ENCODE data around the gene CCR8. TPM values are rescaled to one million over a fixed set of nuclear protein-coding genes. Genes with fewer than 3 reads are reported as not detected.

The CCR8 gene
- total and polyA plus RNA-seq, 12 donors = not detected

DNA sequence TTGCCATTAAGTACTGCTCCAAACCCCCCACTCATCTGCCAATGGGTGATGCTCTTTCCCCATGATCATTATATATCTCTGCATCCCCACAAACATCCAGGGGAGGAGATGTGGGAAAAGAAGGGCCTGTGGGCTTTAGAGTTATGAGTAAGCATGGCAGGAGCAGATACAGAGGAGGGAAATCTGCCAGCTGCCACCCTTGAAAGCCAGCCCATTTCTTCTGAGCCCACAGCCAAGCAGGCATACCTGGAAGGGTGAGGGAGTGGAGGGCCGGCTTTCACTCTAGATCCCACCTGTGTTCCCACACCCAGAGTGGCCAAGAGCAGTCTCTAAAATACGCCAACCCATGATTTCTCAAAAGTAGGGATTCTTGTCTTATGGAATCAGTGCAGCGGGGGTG lies 51.9 kb downstream of the CCR8 start:
- TF ChIP-seq, protein P1, sequence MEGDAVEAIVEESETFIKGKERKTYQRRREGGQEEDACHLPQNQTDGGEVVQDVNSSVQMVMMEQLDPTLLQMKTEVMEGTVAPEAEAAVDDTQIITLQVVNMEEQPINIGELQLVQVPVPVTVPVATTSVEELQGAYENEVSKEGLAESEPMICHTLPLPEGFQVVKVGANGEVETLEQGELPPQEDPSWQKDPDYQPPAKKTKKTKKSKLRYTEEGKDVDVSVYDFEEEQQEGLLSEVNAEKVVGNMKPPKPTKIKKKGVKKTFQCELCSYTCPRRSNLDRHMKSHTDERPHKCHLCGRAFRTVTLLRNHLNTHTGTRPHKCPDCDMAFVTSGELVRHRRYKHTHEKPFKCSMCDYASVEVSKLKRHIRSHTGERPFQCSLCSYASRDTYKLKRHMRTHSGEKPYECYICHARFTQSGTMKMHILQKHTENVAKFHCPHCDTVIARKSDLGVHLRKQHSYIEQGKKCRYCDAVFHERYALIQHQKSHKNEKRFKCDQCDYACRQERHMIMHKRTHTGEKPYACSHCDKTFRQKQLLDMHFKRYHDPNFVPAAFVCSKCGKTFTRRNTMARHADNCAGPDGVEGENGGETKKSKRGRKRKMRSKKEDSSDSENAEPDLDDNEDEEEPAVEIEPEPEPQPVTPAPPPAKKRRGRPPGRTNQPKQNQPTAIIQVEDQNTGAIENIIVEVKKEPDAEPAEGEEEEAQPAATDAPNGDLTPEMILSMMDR (IDR thresholded peaks at IDR 0.05) = no peak
- no peak for TF ChIP-seq POLR2A (IDR thresholded peaks at IDR 0.05)
- 93 to 99% (median 96%) methylated on average over 3 of the region's 3 CpGs for WGBS, 4 donors
- DNase-seq = no peak
- no peaks in the 10 kb centered on the region for H3K27me3 ChIP-seq
- H3K4me3 ChIP-seq = no peak overlapping the region
- peaks cover 14 to 21% of the 10 kb centered on the region in 2 donors for H3K4me1 ChIP-seq (replicated peaks in 1 of 2)
- intact Hi-C loops (cut with DNase I) = loop anchor here (10.0 kb wide), 2 partner anchors 197 to 277 kb away; partner anchors contain the start of genes GORASP1 (in 1 of the 2) and TTC21A (in 1 of the 2)
- no peak overlapping the region for H3K27ac ChIP-seq
- H3K36me3 ChIP-seq (replicated peaks in 1 of 2) = no peaks in the 10 kb centered on the region
- H3K9me3 ChIP-seq (replicated peaks in 1 of 3) = no peaks in the 10 kb centered on the region

Other genes starting within 250 kb of the CCR8 start
- gene GORASP1, start 222.1 kb upstream of the CCR8 start, total RNA-seq = 10 to 100 TPM; 24.3 to 66.2 (median 52.7) TPM
- 10 to 100 TPM; 30.5 to 49.1 (median 35.1) TPM for gene GORASP1, start 222.1 kb upstream of the CCR8 start, polyA plus RNA-seq
- gene TTC21A, start 222.0 kb upstream of the CCR8 start, total RNA-seq = 10 to 100 TPM in 2 of 9 donors, 1 to 10 TPM in 7; 1.2 to 12.1 (median 5.2) TPM
- gene TTC21A, start 222.0 kb upstream of the CCR8 start, polyA plus RNA-seq = 10 to 100 TPM in 2 of 3 donors, 1 to 10 TPM in 1; 1.7 to 35.7 (median 14.6) TPM
- 10 to 100 TPM in 8 of 9 donors, 1 to 10 TPM in 1; 8.3 to 62.2 (median 30.0) TPM for gene CSRNP1, start 176.1 kb upstream of the CCR8 start, total RNA-seq
- 10 to 100 TPM in 2 of 3 donors, 1 to 10 TPM in 1; 9.9 to 32.7 (median 16.2) TPM for gene CSRNP1, start 176.1 kb upstream of the CCR8 start, polyA plus RNA-seq
- under 1 TPM in 4 of 9 donors, not detected in 5; under 0.01 to 0.28 (median 0.12) TPM for gene XIRP1, start 137.1 kb upstream of the CCR8 start, total RNA-seq
- gene XIRP1, start 137.1 kb upstream of the CCR8 start, polyA plus RNA-seq = under 1 TPM in 2 of 3 donors, not detected in 1; 0.40 to 0.48 TPM
- gene CX3CR1, start 49.7 kb upstream of the CCR8 start, total RNA-seq = 1 to 10 TPM in 7 of 9 donors, under 1 TPM in 1, not detected in 1; 0.83 to 3.1 (median 1.4) TPM
- 1 to 10 TPM in 1 of 3 donors, under 1 TPM in 2; 0.16 to 2.0 (median 0.24) TPM for gene CX3CR1, start 49.7 kb upstream of the CCR8 start, polyA plus RNA-seq
- gene SLC25A38, start 53.7 kb downstream of the CCR8 start, total RNA-seq = 10 to 100 TPM; 34.2 to 67.2 (median 47.3) TPM
- 10 to 100 TPM; 38.3 to 70.6 (median 45.9) TPM for gene SLC25A38, start 53.7 kb downstream of the CCR8 start, polyA plus RNA-seq
- 100 to 1,000 TPM; 525 to 949 (median 732) TPM for gene RPSA, start 77.0 kb downstream of the CCR8 start, total RNA-seq
- 1,000 to 10,000 TPM; 1,002 to 1,751 (median 1,313) TPM for gene RPSA, start 77.0 kb downstream of the CCR8 start, polyA plus RNA-seq
- under 1 TPM in 1 of 9 donors, not detected in 8; 0.08 TPM for gene MOBP, start 138.0 kb downstream of the CCR8 start, total RNA-seq
- under 1 TPM; 0.07 to 0.56 (median 0.13) TPM for gene MOBP, start 138.0 kb downstream of the CCR8 start, polyA plus RNA-seq

All from adrenal gland (tissue), 12 donors.